Calu3 (cell line): Measurements from ENCODE around the gene ZFAND6. TPM values are rescaled to one million over a fixed set of nuclear protein-coding genes. Genes with fewer than 3 reads are reported as not detected.

ENCODE experiments used
- BruUV-seq: library from RNA; stranded (reverse); fragments of 400-500 nt; replicated peaks from 2 replicates; lab custom pipeline; 2021; lab: Mats Ljungman, UMichigan
- CTCF ChIA-PET: fragments of 300-600 bp; sonication (Branson Sonifier 250); formaldehyde crosslinking; loops from one replicate; lab custom pipeline; 2022; ENCODE audit warnings: antibody characterized with exemption; lab: Charles Lee
- DNase-seq: peaks from one replicate; pipeline ENCODE4 v3.0.0; 2022
- H3K27ac Mint-ChIP-seq: one replicate; pipeline ENCODE4 v1.8.0; 2022; ENCODE audit warnings: mixed read lengths; ENCODE audit not compliant: unreplicated experiment
- H3K27me3 Mint-ChIP-seq: one replicate; pipeline ENCODE4 v1.8.0; 2022; ENCODE audit warnings: mixed read lengths; ENCODE audit not compliant: unreplicated experiment
- H3K36me3 Mint-ChIP-seq: one replicate; pipeline ENCODE4 v1.8.0; 2022; ENCODE audit warnings: mild to moderate bottlenecking, moderate library complexity, mixed read lengths; ENCODE audit not compliant: insufficient read depth, unreplicated experiment
- H3K4me1 Mint-ChIP-seq: one replicate; pipeline ENCODE4 v1.8.0; 2022; ENCODE audit warnings: mild to moderate bottlenecking, low read depth, mixed read lengths; ENCODE audit not compliant: unreplicated experiment
- H3K4me3 Mint-ChIP-seq: one replicate; pipeline ENCODE4 v1.8.0; 2022; ENCODE audit warnings: mild to moderate bottlenecking, low read depth, moderate library complexity, mixed read lengths; ENCODE audit not compliant: unreplicated experiment
- H3K9me3 Mint-ChIP-seq: one replicate; pipeline ENCODE4 v1.8.0; 2022; ENCODE audit warnings: low read depth, mixed read lengths; ENCODE audit not compliant: unreplicated experiment
- intact Hi-C: fragments of 100-400 bp; cut with micrococcal nuclease; formaldehyde crosslinking; loops from one replicate; pipeline ENCODE4 v1.10.0; 2022; ENCODE audit not compliant: unreplicated experiment
- total RNA-seq: library from RNA; stranded (reverse); gene quantifications from 2 replicates; pipeline ENCODE4 v1.2.3, GENCODE V29; 2022
- TF ChIP-seq, protein P1 (sequence below): fragments of 200-600 bp; IDR thresholded peaks from one replicate; pipeline ENCODE4 v1.8.0; 2022; ENCODE audit warnings: antibody characterized with exemption; ENCODE audit not compliant: unreplicated experiment

Gene ZFAND6
- total RNA-seq, 1 experiment from 2014 or later, result 87.5 TPM

DNA sequence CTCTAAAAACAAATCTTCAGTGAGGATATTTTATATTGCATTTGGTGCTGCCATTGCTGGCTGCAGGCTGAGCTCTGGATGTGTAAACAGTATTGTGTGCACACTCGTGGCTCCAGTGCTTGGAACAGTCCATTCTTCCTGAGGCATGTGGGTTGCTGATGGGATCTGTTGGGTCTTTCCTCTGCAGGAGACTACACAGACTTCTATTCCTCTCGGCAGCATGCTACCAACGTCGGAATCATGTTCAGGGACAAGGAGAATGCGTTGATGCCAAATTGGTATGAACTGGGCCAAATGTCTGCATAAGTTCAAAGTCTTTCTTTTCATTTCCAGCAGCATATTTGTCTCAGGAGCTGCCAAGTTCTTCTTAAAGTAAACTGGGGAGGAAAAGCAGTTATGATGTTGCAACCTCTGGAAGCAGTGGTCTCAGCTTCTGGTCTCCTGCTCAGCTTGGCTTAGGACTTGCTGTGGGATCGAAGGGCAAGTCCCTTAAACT lies 102.6 kb downstream of the ZFAND6 start:
- BruUV-seq, result no TSS peak
- TF ChIP-seq, protein P1, sequence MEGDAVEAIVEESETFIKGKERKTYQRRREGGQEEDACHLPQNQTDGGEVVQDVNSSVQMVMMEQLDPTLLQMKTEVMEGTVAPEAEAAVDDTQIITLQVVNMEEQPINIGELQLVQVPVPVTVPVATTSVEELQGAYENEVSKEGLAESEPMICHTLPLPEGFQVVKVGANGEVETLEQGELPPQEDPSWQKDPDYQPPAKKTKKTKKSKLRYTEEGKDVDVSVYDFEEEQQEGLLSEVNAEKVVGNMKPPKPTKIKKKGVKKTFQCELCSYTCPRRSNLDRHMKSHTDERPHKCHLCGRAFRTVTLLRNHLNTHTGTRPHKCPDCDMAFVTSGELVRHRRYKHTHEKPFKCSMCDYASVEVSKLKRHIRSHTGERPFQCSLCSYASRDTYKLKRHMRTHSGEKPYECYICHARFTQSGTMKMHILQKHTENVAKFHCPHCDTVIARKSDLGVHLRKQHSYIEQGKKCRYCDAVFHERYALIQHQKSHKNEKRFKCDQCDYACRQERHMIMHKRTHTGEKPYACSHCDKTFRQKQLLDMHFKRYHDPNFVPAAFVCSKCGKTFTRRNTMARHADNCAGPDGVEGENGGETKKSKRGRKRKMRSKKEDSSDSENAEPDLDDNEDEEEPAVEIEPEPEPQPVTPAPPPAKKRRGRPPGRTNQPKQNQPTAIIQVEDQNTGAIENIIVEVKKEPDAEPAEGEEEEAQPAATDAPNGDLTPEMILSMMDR, result no peak
- no peaks in the 10 kb centered on the region for H3K27me3 Mint-ChIP-seq
- intact Hi-C loops, result no loop called here
- H3K4me3 Mint-ChIP-seq, result no peak overlapping the region
- H3K4me1 Mint-ChIP-seq, result no peaks in the 10 kb centered on the region
- no peaks in the 10 kb centered on the region for H3K9me3 Mint-ChIP-seq
- no peaks in the 10 kb centered on the region for H3K36me3 Mint-ChIP-seq
- no peak for DNase-seq
- H3K27ac Mint-ChIP-seq, result no peak overlapping the region
- CTCF ChIA-PET, result no interaction called here

- Mint-ChIP-seq H3K4me1 (no peaks in the 10 kb centered on the region), H3K36me3 (no peaks in the 10 kb centered on the region), H3K4me3 (no peak overlapping the region), H3K9me3 (no peaks in the 10 kb centered on the region), H3K27ac (no peak overlapping the region), H3K27me3 (no peaks in the 10 kb centered on the region)
- DNase-seq, result no peak
- BruUV-seq, result no TSS peak
- TF ChIP-seq, protein P1, result no peak
- intact Hi-C loops, result no loop called here
- CTCF ChIA-PET, result interaction anchor here (0.8 to 1.3 kb wide), 2 partner anchors 10 to 11 kb away, joined by 4 to 5 read pairs; partner anchors contain the start of gene FAH
These were observed 103.7 kb downstream of the ZFAND6 start for GRCh38 chr15:80163217-80163616.

GRCh38 chr15:80163897-80164296 lies 104.4 kb downstream of the ZFAND6 start:
- CTCF ChIA-PET, result interaction anchor here (1.3 kb wide), 1 partner anchor 9 kb away, joined by 5 read pairs; no protein-coding TSS in a partner anchor

GRCh38 chr15:80167936-80168335 lies 108.5 kb downstream of the ZFAND6 start:
- H3K4me1 Mint-ChIP-seq, result no peaks in the 10 kb centered on the region
- no peaks in the 10 kb centered on the region for H3K27me3 Mint-ChIP-seq
- no TSS peak for BruUV-seq
- TF ChIP-seq, protein P1, result no peak
- no peaks in the 10 kb centered on the region for H3K36me3 Mint-ChIP-seq
- no peak overlapping the region for H3K4me3 Mint-ChIP-seq
- DNase-seq, result no peak
- CTCF ChIA-PET, result interaction anchor here (0.6 kb wide), 1 partner anchor 638 kb away, joined by 5 read pairs; no protein-coding TSS in a partner anchor
- intact Hi-C loops, result no loop called here
- no peak overlapping the region for H3K27ac Mint-ChIP-seq
- no peaks in the 10 kb centered on the region for H3K9me3 Mint-ChIP-seq

More at GRCh38 chr15:80163897-80164296, 104.4 kb downstream of the ZFAND6 start:
- Mint-ChIP-seq H3K4me1 (no peaks in the 10 kb centered on the region), H3K27me3 (no peaks in the 10 kb centered on the region), H3K36me3 (no peaks in the 10 kb centered on the region), H3K27ac (no peak overlapping the region), H3K9me3 (no peaks in the 10 kb centered on the region), H3K4me3 (no peak overlapping the region)
- intact Hi-C loops, result no loop called here
- DNase-seq, result no peak
- BruUV-seq, result no TSS peak
- TF ChIP-seq, protein P1, result no peak
